Activated CD8-positive, alpha-beta T cell treated with anti-CD3 and anti-CD28 coated beads, Interleukin-2, amount 10 ng/mL, durations not matched to agents 7 days and 5 days (primary cell): Measurements from ENCODE around the gene PLXDC1. TPM values are rescaled to one million over a fixed set of nuclear protein-coding genes. Genes with fewer than 3 reads are reported as not detected.

Experiments used
- ATAC-seq: fragments of 150-1000 bp; cut with Tn5 transposase; one replicate; pipeline ENCODE4 v1.10.0; 2021; ENCODE audit warnings: moderate library complexity
- CTCF ChIA-PET: fragments of 350-600 bp; sonication (Branson Sonifier 250); formaldehyde crosslinking; loops from one replicate; lab custom pipeline; 2021; ENCODE audit warnings: antibody characterized with exemption; lab: Charles Lee
- POLR2A ChIA-PET: fragments of 350-600 bp; sonication (Branson Sonifier 250); formaldehyde crosslinking; loops from one replicate; lab custom pipeline; 2021; ENCODE audit warnings: antibody characterized with exemption; lab: Charles Lee
- DNase-seq: peaks from one replicate; pipeline ENCODE4 v3.0.0-alpha.2; 2020
- H3K27ac Mint-ChIP-seq: one replicate; pipeline ENCODE4 v1.8.0; 2021; ENCODE audit warnings: mild to moderate bottlenecking, mixed read lengths
- H3K27me3 Mint-ChIP-seq: one replicate; pipeline ENCODE4 v1.8.0; 2021; ENCODE audit warnings: low read depth, mixed read lengths
- H3K36me3 Mint-ChIP-seq: one replicate; pipeline ENCODE4 v1.8.0; 2021; ENCODE audit warnings: low read depth, mixed read lengths
- H3K4me1 Mint-ChIP-seq: one replicate; pipeline ENCODE4 v1.8.0; 2021; ENCODE audit warnings: low read depth, mixed read lengths
- H3K4me3 Mint-ChIP-seq: one replicate; pipeline ENCODE4 v1.8.0; 2021; ENCODE audit warnings: mild to moderate bottlenecking, mixed read lengths
- H3K9me3 Mint-ChIP-seq: one replicate; pipeline ENCODE4 v1.8.0; 2022; ENCODE audit warnings: mixed read lengths; ENCODE audit not compliant: insufficient read depth
- total RNA-seq, 2 experiments: library from RNA; stranded (reverse); gene quantifications; one replicate each; pipeline ENCODE4 v1.2.3, GENCODE V29; 2021

The PLXDC1 gene
- 1 to 10 TPM; 3.3 to 3.9 TPM for total RNA-seq

DNA sequence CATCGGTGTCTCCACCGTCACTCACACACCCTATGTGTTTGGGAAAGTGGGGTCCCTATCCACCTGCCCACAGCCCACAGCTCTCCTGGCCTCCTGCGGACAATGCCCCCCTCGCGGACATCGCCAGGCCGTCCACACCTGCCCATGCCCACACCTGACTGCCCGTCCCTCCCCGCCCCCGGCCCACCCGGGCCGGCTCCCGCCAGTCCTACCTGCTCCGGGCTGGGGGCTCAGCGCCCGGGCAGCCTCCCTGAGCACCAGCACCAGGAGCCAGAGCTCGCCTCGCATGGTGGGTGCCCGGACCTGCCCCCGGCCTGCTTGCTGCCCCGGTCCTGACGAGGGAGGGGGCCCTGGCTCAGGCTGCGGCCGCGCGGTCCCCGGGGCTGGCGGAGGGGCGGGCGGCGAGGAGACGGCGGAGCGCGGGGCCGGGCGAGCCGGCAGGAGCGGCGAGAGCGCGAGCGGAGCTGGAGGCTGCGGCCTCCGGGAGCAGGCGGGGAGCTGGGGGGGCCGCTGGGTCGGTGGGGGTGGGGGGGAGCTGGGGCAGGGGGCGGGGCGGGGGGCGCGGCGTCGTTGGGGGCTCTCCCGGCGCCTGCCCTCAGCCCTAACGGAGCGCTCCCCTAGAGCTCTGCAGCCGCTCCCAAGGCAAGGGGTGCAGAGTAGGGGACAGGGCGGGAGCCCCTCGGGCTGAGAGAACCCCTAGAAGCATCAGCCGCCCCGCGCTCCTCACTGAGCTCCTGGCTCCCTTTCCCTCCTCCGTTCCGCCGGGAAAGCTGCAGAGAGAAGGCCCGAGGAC lies at the start of gene PLXDC1:
Gene PLXDC1 (minus strand): TSS at position 488 of the 793 bp plus-strand sequence. CDS start 200 bp downstream, at position 288.
- peaks cover 23% of the 10 kb centered on the region for H3K27me3 Mint-ChIP-seq
- no peak for DNase-seq
- no peak for ATAC-seq
- POLR2A ChIA-PET: interaction anchor here (1.1 kb wide), 1 partner anchor 168 kb away, joined by 5 read pairs; no protein-coding TSS in a partner anchor
- CTCF ChIA-PET: interaction anchor here (0.8 to 8.7 kb wide), 14 partner anchors 16 to 282 kb away, joined by 3 to 289 read pairs (median 10); partner anchors contain the start of genes ARL5C and LASP1
- peaks cover 8% of the 10 kb centered on the region for H3K36me3 Mint-ChIP-seq
- H3K4me1 Mint-ChIP-seq: peaks cover 35% of the 10 kb centered on the region
- H3K9me3 Mint-ChIP-seq: no peaks in the 10 kb centered on the region
- H3K4me3 Mint-ChIP-seq: peak within 1 kb of the TSS; percentile 98
- H3K27ac Mint-ChIP-seq: peak within 1 kb of the TSS; percentile 93

- CTCF ChIA-PET: interaction anchor here (1.0 to 4.0 kb wide), 6 partner anchors 31 to 47 kb away, joined by 3 to 31 read pairs (median 5); no protein-coding TSS in a partner anchor
- no peak for ATAC-seq
- no peak for DNase-seq
- Mint-ChIP-seq H3K27me3 (no peaks in the 10 kb centered on the region), H3K9me3 (no peaks in the 10 kb centered on the region), H3K4me1 (peaks cover 51% of the 10 kb centered on the region), H3K36me3 (peaks cover 47% of the 10 kb centered on the region), H3K4me3 (peak overlapping the region; percentile 99), H3K27ac (peak overlapping the region; percentile 97)
- POLR2A ChIA-PET: interaction anchor here (1.1 kb wide), 1 partner anchor 9 kb away, joined by 3 read pairs; no protein-coding TSS in a partner anchor
Measured at GRCh38 chr17:39200957-39201510, 49.6 kb upstream of the PLXDC1 start.

DNA sequence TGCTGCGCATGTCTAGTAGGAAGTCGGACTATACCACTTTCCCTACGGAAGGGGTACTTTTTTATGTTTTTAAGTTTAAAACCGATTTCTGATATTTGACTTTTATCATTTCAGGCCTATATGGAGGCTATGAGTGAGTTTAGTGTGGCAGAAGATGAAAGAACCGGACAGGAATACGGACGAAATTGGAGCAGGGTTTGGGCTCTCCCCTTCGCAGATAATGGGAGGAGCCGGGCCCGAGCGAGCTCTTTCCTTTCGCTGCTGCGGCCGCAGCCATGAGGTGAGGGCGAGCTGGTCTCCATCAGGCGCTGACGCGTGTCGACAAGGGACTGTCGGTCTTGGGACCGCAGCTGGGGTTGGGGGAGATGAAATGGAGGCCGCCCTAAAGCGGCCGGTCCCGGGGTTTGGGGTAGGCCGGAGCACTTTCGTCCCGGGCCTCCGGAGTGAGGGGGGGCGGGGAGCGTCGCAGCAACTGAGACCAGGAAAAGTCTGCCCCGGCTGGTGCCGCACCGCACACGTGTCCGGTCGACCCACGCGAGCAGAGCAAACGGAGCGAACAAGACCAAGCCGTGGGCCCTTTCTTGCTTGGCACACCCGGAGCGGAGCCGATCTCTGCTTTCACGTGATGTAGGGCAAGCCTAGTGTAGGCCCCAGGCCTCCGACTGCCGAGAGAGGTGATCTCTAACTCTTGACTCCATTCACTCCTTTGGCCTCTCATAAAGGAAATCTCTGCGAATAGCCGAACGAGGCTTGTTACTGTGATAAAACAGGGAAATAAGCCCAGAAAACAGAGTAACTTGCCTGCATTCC lies 48.8 kb upstream of the PLXDC1 start, which contains the start of gene RPL19:
Gene RPL19 (plus strand): TSS at position 214 of the 810 bp plus-strand sequence. CDS start 62 bp downstream, at position 276.
- CTCF ChIA-PET: interaction anchor here (1.1 to 6.9 kb wide), 14 partner anchors 9 to 434 kb away, joined by 3 to 50 read pairs (median 9); no protein-coding TSS in a partner anchor
- Mint-ChIP-seq H3K27me3 (no peaks in the 10 kb centered on the region), H3K36me3 (peaks cover 47% of the 10 kb centered on the region), H3K4me1 (peaks cover 58% of the 10 kb centered on the region), H3K9me3 (no peaks in the 10 kb centered on the region), H3K27ac (peak within 1 kb of the TSS; percentile 97), H3K4me3 (peak within 1 kb of the TSS; percentile 99)
- DNase-seq (peak; percentile 86), ATAC-seq (peak; percentile 73)
- POLR2A ChIA-PET: interaction anchor here (0.6 to 1.9 kb wide), 21 partner anchors 8 to 472 kb away, joined by 3 to 13 read pairs (median 4); partner anchors contain the start of genes CDK12, LASP1NB and RPL23

- H3K9me3 Mint-ChIP-seq: no peaks in the 10 kb centered on the region
- peaks cover 43% of the 10 kb centered on the region for H3K36me3 Mint-ChIP-seq
- DNase-seq (peak; percentile 94), ATAC-seq (peak; percentile 57)
- H3K4me1 Mint-ChIP-seq: peaks cover 63% of the 10 kb centered on the region
- ChIA-PET POLR2A (interaction anchor here (0.6 to 1.9 kb wide), 21 partner anchors 9 to 471 kb away, joined by 3 to 13 read pairs (median 4); partner anchors contain the start of genes CDK12, LASP1NB and RPL23), CTCF (interaction anchor here (1.1 to 6.9 kb wide), 14 partner anchors 9 to 435 kb away, joined by 3 to 50 read pairs (median 9); no protein-coding TSS in a partner anchor)
- peak overlapping the region; percentile 97 for H3K27ac Mint-ChIP-seq
- H3K27me3 Mint-ChIP-seq: no peaks in the 10 kb centered on the region
- H3K4me3 Mint-ChIP-seq: peak overlapping the region; percentile 99
Measured at GRCh38 chr17:39199820-39200069, 48.3 kb upstream of the PLXDC1 start.

GRCh38 chr17:39198186-39198566 lies 46.7 kb upstream of the PLXDC1 start:
- POLR2A ChIA-PET: no interaction called here
- ATAC-seq (no peak), DNase-seq (no peak)
- Mint-ChIP-seq H3K9me3 (no peaks in the 10 kb centered on the region), H3K27me3 (no peaks in the 10 kb centered on the region), H3K27ac (peak overlapping the region; percentile 97), H3K36me3 (peaks cover 32% of the 10 kb centered on the region), H3K4me1 (peaks cover 68% of the 10 kb centered on the region), H3K4me3 (peak overlapping the region; percentile 99)
- CTCF ChIA-PET: interaction anchor here (1.1 to 6.9 kb wide), 4 partner anchors 23 to 46 kb away, joined by 3 to 50 read pairs (median 19); no protein-coding TSS in a partner anchor

DNA sequence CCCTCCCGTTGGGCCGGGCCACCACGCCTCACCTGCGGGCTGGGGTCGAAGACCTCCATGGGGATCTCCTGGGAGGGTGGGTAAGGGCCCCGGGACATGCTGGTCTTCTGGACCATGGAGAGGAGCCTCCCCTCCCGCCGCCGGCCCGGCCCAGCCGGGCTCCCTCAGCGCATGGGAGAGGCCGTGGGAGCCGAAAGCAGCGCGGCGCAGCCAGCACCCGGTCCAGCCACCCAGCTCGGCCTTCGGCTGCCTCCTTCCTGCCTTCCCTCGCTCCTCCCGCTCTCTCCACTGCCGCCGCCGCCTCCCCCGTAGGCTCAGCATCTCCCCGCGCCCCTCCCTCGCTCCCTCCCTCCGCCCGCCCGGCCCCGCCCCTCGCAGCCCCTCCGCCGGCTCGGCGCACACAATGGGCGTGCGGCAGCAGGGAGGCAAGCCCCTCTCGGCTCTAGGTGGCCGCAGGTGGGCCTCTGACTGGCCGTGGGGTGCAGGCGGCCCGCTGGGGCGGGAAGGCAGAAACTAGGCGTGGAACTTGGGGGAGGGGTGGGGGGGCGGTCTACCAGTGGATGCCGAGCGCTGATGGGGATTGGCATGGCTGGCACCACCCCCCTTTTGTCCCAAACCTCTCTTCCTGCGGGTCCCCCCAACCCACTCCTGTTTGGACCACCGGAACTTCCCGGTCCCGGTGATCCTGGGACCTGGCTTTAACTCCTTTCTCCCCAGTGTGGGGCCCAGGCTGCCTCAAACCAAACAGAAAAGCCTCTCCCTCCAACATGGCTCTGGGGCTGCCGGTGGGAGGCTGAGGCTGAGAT lies 46.1 kb upstream of the PLXDC1 start, which contains the start of gene CACNB1:
Gene CACNB1 (minus strand): TSS at position 290 of the 806 bp plus-strand sequence. CDS start 174 bp downstream, at position 116.
- Mint-ChIP-seq H3K9me3 (no peaks in the 10 kb centered on the region), H3K36me3 (peaks cover 33% of the 10 kb centered on the region), H3K27ac (peak within 1 kb of the TSS; percentile 97), H3K4me1 (peaks cover 67% of the 10 kb centered on the region), H3K4me3 (peak within 1 kb of the TSS; percentile 99), H3K27me3 (no peaks in the 10 kb centered on the region)
- DNase-seq (peak; percentile 79), ATAC-seq (peak; percentile 67)
- CTCF ChIA-PET: interaction anchor here (0.6 to 6.9 kb wide), 4 partner anchors 23 to 556 kb away, joined by 3 to 50 read pairs (median 19); no protein-coding TSS in a partner anchor
- POLR2A ChIA-PET: no interaction called here

GRCh38 chr17:39196808-39197291 lies 45.4 kb upstream of the PLXDC1 start:
- H3K4me1 Mint-ChIP-seq: peaks cover 60% of the 10 kb centered on the region
- peaks cover 31% of the 10 kb centered on the region for H3K36me3 Mint-ChIP-seq
- CTCF ChIA-PET: interaction anchor here (0.6 to 6.9 kb wide), 4 partner anchors 10 to 557 kb away, joined by 3 to 50 read pairs (median 15); no protein-coding TSS in a partner anchor
- peak overlapping the region; percentile 71 for H3K27ac Mint-ChIP-seq
- H3K9me3 Mint-ChIP-seq: no peaks in the 10 kb centered on the region
- POLR2A ChIA-PET: no interaction called here
- no peak for ATAC-seq
- H3K27me3 Mint-ChIP-seq: no peaks in the 10 kb centered on the region
- DNase-seq: no peak
- H3K4me3 Mint-ChIP-seq: peak overlapping the region; percentile 99

- ChIA-PET CTCF (interaction anchor here (0.9 to 6.9 kb wide), 5 partner anchors 10 to 461 kb away, joined by 3 to 50 read pairs (median 9); no protein-coding TSS in a partner anchor), POLR2A (no interaction called here)
- Mint-ChIP-seq H3K4me1 (peaks cover 56% of the 10 kb centered on the region), H3K27me3 (no peaks in the 10 kb centered on the region), H3K4me3 (peak overlapping the region; percentile 79), H3K36me3 (peaks cover 30% of the 10 kb centered on the region), H3K27ac (peak overlapping the region; percentile 83), H3K9me3 (no peaks in the 10 kb centered on the region)
- DNase-seq: no peak
- no peak for ATAC-seq
Measured at GRCh38 chr17:39196241-39196807, 44.9 kb upstream of the PLXDC1 start.

DNA sequence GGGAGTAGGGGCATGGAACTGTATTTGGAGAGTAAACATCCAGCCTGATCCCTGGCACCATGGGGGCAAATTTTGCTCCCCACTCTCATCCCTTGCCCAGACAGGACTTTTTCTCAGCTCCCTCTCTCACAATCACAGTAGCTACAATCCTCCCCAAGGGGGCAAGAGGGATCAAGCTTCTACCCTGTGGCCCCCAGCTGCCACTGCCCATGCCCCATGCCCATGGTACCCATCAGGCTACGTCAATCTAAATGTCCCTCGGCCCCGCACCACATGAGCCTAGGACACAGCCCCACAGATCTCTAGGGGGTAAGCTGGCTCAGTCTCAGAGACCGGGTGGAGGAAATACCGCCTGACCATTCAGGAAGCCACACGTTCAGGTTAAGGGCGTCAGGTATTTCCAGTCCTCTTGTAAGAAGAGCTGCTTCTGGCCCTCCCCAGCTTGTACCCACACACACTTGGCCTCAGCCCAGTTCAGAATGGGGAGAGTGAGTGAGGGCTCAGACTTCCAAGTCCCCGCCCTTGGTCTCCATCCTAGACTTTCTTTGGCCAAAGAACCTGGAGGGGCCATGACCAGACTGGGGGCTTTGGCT lies 44.2 kb upstream of the PLXDC1 start:
- peak overlapping the region; percentile 83 for H3K27ac Mint-ChIP-seq
- H3K4me1 Mint-ChIP-seq: peaks cover 51% of the 10 kb centered on the region
- H3K4me3 Mint-ChIP-seq: peak overlapping the region; percentile 79
- ChIA-PET POLR2A (interaction anchor here (1.4 kb wide), 1 partner anchor 8 kb away, joined by 3 read pairs; no protein-coding TSS in a partner anchor), CTCF (interaction anchor here (0.9 to 6.9 kb wide), 6 partner anchors 11 to 460 kb away, joined by 3 to 50 read pairs (median 6); no protein-coding TSS in a partner anchor)
- peak; percentile 49 for DNase-seq
- H3K36me3 Mint-ChIP-seq: peaks cover 26% of the 10 kb centered on the region
- ATAC-seq: no peak
- H3K9me3 Mint-ChIP-seq: no peaks in the 10 kb centered on the region
- H3K27me3 Mint-ChIP-seq: no peaks in the 10 kb centered on the region
